ENCODE measurements around the gene NALCN.

Gene NALCN

DNA sequence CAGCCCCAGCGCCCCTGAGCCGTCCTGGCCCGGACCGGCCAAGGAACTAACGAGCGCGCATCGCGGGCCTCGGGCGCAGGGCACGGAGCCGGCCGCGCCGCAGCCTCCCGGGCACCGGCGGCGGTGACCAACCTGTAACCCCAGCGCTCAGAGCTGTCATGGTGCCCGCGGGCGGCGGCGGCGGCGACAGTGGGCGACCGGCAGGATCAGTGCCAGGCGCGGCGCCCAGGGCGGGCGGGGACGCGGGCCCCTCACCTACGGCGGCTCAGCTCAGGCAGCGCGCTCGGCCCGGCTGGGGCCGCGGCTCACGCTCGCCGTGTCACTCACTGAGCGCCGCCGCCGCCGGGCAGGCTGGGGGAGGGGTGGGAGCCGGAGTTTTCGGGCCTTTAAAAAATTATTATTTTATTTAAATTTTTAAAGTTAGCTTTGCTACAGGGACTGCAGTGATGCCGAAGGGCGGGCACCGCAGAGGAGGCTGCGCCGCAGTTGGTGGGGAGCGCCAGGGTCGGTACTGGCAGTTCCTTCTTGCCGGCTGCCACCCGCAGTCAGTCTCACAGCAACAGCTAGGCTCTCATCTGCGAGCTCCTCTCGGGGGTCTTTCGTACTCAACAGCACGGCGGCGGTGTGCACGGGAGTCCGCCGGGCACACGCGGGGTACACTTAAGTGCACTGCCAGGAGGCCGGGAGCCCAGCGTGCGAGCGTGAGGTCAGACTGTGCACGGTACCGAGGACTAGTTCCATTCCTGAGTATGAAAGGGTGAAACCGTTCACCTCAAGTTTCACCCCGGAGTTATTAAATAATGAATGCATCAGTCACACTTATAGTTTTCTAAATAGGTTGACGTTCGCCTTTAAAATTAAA lies at the start of gene NALCN:
Gene NALCN (minus strand): TSS at position 328 of the 862 bp plus-strand sequence. CDS start 17,382 bp downstream, outside the sequence.
- DNase-seq = no peak

DNA sequence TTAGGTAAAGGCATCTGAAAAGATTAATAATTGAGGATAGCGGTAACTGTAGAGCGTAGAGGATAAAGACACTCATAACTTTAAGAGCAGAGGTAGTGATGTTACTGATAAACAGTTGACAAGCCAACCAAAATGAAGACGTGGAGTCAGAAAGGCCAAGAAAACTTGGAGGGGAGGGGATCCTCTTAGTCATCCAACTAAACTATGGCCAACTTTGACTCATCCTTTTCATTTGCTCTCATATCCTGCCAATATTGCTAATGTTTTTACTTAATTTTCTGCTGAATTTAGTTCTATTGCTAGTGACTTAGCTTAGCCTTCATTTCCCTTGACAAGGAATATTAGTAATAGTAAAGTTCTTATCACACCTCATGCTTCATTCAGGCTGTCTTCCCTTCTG lies 49.6 kb upstream of the NALCN start:
- no peak for DNase-seq

DNA sequence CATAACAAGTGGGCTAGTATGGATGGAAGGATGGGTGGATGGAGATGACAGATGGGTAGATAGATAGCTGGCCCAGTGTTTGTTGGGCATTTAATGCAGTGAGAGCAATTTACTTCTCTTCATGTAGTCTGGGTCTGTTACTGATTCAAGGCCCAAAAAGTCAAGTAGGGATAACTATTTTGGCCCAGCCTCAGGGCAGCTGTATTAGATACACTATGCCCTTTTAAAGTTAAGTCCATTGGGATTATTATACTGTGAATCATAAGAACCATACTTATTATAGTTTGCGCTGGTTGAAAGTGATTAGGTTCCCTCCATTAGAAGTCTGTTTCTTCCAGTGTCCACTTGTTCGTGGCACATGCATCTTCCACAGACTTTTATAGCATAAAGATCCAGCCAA lies 40.9 kb upstream of the NALCN start:
- DNase-seq = no peak

DNA sequence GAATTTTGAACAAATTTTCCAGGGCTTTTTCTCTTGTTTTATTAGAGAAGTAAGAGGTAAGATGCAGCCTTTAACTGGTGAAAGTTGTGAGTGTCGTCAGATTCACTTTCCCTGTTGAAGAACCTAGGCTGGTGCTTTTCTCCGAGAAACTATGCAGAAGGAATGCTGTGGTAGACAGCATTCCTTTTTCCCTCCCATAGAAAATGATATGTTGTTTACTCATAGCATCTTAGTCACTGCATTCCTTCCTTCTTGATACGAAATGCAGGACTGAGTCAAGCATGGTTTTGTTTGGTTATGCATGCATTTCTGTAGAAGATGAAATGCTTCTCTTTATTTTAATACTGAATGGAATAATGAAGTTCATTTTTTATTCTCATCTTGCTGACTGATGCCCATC lies 39.6 kb upstream of the NALCN start:
- no peak for DNase-seq

DNA sequence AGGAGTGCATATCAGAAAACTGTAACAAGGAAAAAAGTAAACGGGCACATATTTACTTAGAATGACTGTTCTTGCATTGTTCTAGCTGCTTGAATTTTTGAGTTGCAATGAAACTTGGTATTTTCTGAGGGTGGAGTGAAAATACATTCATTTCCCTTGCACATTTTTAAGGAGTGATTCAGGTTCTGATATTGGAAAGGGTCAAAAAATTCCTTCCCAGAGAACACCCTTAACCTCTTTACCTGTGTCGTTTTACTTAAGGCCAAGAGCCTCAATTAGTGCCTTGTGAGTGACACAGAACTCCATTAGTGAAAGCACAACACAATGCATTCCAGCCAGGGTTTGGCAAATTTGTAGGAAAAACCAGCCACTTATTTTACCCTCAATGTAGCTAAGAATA lies 38.5 kb upstream of the NALCN start:
- no peak for DNase-seq

DNA sequence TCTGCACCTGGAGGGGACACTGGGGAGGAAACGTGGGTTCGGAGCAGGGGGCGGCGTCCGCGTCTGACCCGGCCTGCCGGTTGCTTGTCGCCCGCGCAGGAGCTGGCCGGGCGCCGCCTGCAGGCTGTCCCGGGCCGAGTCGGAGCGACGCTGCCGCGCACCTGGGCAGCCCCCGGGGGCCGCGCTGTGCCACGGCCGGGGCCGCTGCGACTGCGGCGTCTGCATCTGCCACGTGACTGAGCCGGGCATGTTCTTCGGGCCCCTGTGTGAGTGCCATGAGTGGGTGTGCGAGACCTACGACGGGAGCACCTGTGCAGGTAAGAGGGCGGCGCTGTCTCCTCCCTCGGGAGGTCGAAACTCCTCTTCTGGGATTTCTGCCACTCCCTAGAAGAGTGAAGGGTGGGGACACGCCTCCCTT lies 37.5 kb upstream of the NALCN start:
- DNase-seq = no peak

DNA sequence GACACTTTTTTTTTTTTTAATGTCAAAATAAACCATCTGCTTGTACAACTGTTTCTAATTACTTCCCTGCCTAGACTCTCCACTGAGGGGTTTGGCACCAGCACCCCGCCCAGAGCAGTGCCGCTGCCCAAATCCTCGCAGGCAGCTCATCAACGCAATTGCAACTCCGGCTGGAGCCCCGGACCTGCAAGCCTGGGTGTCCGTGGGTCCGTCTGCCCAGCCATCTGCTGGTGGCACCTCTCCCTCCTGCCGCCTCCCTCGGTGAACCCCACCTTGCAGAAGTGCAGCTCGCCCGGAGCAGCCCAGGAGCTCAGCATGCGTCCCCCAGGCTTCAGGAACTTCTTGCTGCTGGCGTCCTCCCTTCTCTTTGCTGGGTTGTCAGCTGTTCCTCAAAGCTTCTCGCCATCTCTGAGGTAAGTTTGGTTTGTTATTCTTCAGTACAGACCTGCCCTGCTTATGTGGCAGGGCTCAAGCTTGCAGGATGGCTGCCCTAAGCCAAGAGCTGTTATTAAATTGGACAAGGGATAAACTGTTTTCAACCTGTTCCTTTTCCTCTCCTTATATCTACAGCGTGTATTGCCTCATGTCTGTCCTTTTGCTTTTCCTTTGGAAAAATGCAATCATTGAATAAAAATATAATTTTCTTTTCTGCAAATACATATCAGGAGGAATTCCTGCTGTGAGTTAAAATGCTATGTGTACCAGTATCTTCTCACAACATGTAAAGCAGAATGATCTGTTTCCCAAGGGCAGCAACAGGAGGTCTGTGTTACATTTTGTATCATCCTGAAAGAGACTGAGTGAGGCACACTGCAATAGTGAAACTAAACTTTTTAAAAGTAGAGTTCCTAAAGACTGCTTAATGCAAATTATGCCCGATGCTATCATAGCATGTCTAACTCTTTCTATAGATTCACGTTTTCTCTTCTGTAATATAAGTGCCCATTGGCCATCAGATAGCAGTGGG lies 36.5 kb upstream of the NALCN start, which contains the start of gene ITGBL1:
Gene ITGBL1 (plus strand): TSS at position 157 of the 967 bp plus-strand sequence. CDS start 159 bp downstream, at position 316.
- DNase-seq = no peak

DNA sequence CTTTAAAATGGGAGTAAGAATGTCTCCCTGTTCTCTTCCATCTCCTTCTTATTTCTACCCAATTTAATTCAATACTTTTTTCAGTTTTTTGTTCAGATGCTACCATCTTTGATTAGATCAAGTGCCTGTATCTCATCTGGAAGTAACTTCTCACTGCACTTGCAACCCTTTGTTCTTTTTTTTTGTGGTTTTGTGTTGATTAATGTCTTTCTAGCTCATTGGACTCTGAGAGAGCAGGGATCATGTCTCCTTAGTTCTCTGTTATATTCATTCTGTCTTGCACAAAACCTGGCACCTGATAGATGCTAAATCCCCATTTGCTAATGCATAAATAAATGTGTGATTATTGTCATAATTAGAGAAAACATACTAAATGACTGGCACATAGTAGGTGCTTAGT lies 35.3 kb upstream of the NALCN start:
- no peak for DNase-seq

DNA sequence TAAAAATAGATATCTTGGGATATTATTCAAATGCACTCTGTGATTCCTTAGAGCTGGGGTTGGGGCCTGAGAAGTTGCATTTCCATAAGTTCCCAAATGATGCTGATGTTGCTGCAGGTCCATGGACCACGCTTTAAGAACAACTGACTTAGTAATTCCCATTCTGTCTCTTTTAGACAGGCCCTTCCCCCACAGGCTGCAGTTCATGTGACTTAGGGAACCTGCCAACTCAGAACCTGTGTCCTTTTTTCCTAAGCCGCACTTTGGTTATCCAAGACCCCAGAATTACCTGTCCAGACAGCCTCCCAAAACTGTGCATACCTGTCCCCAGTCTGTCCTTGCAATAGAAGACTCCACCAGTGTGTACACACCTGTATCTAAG lies 34.4 kb upstream of the NALCN start:
- DNase-seq = no peak

DNA sequence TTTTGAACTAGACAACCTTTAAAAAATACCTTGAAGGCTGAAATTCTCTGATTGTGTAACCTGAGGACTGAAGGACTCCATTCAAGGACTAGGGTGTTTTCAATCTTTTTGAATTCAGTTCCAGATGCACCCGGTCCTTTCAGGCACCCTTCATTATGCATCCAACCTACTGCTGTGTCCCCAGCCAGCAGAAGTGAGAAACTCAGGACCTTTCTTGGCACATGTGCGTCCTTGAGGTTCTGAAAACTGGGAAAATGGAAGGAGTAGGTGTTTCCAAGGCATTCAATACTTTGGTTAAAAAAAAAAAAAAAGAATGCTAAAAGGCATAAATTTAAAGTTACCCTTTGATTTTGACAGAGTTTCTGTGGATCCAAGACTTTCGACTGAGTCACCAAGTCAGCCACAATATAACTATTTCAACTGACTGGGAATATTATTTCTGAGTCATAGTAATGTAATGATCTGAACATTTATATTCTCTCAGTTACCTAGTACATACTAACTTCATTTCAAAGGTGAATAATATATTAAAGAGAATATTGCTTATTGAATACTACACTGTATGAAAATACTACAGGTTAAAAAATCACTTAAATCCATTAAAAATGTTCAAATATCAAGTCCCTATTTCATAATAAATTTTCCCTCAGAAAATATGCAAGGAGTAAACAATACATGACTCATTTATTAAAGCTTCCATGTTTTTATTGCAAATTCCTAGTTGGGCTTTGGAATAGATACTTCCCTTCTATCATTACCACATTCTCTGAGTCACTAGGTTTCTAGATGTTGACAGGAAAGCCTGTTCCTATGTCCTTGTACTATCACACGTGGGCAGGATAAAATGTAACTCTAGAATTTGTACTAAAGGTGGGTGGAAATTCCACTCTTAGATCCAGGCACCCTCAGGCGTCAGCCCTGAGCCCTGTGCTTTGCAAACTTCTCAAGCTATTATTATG lies 33.8 kb upstream of the NALCN start:
- DNase-seq = no peak

DNA sequence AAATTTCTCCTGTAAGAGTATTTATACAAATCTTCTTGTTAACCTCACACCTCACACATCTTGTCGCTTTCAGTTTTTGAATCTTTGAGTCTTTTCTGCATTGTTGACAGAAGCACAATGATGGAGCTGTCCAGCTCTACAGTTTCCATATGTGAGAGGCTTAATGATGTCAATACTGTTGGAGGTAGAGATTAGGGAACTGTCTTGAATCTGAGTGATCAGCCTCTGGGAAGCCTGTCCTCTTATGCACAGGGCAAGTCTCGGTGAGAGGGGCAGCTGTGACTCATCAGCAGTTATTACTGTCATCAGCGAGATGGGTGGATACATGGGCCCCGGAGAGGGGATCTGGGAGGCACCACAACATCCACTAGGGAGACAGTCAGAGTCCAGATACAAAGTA lies 31.5 kb upstream of the NALCN start:
- DNase-seq = no peak

DNA sequence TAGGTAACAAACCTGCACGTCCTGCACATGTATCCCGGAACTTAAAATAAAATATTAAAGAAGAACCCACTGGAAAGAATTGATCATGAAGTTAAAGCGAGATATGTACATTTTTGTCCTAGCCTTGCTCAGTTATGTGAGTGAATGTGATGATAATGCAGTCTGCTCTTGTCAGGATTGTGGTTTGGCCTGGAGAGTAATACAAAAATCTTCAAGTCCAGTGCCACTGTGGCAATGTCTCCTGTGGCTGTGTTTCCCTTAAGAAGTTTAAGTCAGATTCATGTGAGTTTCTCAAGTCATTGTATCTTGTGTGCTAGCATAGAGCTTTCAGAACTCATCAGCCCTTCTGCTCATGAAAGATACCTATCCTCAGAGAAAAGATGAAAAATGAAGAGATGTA lies 18.2 kb upstream of the NALCN start:
- no peak for DNase-seq

DNA sequence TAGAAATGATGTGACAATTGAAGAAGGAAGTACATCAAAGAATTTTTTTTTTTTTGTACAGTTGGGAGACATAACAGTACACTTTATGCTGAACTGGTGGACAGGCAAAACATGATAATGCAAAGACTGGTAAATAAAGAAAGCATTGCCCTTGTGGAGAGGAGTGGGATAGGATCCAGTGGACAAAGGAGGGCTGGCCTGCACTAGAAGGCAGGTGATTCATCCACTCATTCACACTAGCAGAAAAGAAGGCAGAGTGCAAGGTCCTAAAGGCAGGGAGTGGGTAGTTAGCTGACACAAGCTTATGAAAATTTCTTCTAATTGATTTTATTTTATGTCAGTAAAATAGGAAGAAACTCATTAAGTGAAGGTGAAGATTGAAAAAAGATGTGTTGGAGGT lies 17.6 kb upstream of the NALCN start:
- no peak for DNase-seq

DNA sequence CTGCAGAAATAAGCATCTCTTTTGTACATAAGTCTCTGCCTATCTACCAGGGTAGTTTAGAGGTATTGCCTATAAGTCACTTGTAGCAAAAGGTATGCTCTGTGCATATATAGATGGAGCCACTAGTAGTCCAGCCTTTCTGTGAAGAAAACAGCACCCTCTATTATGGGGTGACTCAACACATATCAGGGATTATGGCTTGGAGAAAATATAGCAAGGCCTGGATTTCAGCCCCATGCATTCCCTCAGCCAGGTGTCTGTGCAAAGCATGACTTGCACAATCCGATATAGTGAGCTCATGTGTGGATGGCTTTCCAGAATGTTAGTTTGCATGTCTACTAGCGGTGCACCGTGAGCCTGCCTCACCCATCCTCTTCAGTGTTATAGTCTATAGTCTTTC lies 13.4 kb upstream of the NALCN start:
- DNase-seq = no peak

DNA sequence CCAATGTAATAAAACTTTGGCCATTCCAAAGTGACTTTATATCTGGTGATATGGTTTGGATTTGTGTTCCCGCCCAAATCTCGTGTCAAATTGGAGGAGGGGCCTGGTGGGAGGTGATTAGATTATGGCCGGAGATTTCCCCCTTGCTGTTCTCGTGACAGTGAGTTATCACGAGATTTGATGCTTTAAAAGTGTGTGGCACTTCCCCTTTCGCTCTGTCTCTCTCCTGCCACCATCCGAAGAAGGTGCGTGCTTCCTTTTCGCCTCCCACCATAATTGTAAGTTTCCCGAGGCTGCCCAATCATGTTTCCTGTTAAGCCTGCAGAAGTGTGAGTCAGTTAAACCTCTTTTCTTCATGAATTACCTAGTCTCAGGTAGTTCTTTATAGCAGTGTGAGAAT lies 9.3 kb upstream of the NALCN start:
- no peak for DNase-seq

DNA sequence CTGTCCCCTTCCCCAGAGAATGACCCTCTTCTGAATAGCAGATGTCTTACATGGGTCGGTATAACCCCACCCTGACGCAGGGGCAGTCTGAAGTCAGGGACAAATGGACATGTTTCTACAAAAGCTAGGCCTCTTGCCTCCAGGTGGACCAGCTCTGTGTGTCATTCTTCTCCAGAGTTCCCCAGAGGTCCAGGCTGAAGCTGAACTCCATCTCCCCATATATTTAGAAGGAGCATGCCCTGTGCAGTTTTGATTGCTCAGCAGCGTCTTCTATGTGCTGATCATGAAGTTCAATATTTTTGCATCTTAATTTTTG lies 8.8 kb upstream of the NALCN start:
- no peak for DNase-seq

DNA sequence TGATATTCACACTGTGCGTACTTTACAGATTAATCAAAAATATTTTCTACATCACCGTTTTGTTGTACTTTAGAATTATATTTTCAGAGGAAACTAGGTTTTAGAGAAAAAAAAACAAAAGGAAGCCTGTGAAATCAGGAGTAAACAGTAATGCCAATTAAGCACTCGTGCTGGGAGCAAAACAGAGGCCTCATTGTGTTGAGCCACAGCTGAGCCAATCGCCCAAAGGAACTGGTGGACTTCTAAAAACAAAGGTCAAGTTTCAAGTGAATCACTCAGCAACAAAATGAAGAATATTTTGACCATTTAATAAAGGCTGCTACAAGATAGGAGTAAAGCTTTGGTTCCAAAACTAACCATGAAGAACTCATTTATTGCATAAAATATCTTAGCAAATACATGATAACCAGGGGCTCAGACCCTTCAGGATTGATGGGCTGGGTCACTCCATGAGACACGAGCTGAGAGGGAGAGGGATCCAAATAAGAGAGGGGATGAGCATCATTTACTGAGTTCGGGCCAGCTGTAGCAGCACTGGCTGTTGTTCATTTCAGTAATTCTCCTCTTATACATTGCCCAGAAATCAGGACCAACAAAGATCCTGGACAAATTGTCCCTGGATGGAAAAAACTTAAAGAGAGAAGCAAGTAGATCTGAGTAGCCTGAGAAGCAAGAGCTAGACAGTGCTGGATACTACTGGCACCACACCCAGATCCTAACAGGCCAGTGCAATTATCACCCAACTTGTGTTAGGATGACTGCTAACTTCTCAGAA lies 8.3 kb upstream of the NALCN start:
- no peak for DNase-seq

DNA sequence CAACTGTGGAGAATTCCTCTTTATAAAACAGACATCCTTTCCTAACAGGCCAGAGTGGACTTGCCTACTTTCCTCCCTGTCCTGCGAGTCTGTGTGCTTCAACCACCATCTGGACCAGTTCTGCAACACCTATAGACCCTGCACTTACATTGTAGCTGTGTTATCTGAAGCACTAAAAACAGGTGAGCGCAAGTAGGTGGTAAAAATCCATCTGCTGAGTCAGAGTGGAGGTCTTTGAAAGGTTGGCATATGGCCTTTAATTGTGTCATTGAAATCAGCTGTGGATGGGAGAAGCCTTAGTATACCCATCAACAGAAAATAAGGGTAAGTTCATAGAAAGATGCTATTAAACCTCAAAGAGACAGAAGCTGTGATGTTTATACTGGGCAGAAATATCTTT lies 7.6 kb upstream of the NALCN start:
- DNase-seq = no peak

DNA sequence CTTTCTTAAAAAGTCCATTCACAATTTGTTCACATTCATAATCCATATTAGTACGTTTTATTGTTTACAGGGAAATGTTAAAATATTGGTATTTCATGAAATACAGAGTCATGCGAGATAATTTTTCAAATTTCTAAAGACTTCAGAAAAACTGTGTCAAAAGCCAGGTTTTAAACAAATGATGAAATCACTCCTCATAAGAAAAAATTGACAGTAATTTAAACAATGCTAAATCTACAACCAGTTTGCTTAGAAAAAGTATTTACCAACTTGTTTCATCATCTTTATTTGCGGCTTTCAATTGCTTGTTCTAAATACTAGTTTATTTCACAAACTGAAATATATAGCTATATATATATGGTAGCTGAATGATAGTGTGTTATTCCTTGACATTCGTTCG lies 1.2 kb upstream of the NALCN start:
- DNase-seq = no peak

DNA sequence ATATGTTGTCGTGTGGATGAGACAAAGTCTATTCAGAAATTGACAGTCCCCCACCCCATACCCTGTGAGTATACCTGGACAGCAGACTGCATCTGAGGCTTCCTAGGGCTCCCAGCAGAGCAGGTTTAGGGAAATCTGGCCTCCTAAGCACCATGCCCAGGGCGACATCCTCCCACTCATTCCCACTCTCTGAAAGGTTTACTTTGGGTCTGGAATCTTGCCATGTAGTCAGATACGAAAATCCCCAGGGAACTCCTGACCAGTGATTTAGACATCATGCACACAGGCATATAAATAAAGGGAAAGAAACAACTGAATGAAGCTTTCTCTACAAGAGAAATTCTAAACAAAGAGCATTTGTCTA lies 717 bp upstream of the NALCN start:
- no peak for DNase-seq

DNA sequence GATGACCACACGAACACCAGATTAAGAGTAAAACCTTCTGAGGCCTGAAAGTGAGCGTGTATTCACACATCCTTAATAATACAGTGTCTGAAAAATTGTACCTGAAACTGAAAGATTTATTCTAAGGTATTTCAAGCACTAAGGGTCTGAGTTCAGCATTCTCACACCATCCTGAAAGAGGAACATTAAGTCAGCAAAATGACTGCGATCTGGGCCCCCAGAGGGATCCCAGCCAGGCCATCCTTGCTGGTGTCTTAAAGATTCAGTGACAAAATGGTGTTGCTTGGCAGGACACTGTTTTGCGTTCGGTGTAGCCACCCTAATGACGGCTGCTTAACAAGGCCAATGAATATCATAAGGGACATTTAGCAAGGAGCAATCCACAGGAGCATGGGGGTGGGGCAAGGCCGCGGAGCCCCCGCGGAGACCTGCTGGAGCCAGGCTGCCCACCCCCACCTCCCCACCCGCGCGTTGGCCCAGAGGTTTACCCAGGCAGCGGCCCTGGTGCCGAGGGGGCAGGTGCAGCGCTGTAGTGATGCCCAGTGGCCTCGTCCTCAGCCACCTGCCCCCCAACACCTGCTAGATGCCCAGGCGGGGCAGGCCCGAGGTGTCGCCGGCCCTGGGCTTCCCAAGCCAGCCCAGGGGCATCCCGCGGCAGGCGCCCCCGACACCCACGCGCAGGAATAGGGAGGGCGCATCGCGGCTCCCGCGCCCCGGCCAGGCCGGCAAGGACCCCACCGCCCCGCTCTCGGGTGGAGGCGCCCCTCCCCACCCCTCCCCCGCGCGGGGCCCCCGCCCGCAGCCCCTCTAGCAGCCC lies 742 bp downstream of the NALCN start:
- no peak for DNase-seq

Data from activated CD4-positive, alpha-beta T cell treated with anti-CD3 and anti-CD28 coated beads for 1 hour (primary cell).